ENCODE results near the gene MPC1L.
A peak's percentile ranks its signal among the peaks of the same experiment; 100 is the strongest.

The MPC1L gene

GRCh38 chrX:40644176-40644575 lies 20.9 kb downstream of the MPC1L start:
- H2BK5ac ChIP-seq (ENCODE audit: low read depth, low read length, poor library complexity), result no peak overlapping the region
- no peak overlapping the region for H3K14ac ChIP-seq (ENCODE audit: low read length)
- H3K4me1 ChIP-seq (ENCODE audit: control insufficient read depth in 1 of 2, insufficient read depth in 2 of 2, low read length in 2 of 2), result peaks cover 3 to 5% of the 10 kb centered on the region in 2 experiments
- no peak overlapping the region for H3K23ac ChIP-seq (ENCODE audit: low read length)
- no peak overlapping the region for H2AFZ ChIP-seq (ENCODE audit: insufficient read depth, low read length, poor library complexity)
- no peak overlapping the region for H3K4me2 ChIP-seq (ENCODE audit: low read length)
- H3K9ac ChIP-seq (ENCODE audit: low read length), result no peak overlapping the region
- no peak overlapping the region for H2AK5ac ChIP-seq (ENCODE audit: low read length)
- H3K18ac ChIP-seq (ENCODE audit: low read length), result no peak overlapping the region
- H3K9me3 ChIP-seq (ENCODE audit: insufficient read depth, low read depth, low read length), result no peaks in the 10 kb centered on the region
- H3K27ac ChIP-seq (ENCODE audit: low read depth, low read length), result no peak overlapping the region
- H3K79me2 ChIP-seq (ENCODE audit: control insufficient read depth, insufficient read depth, low read length, poor library complexity), result peaks cover 14% of the 10 kb centered on the region
- H4K91ac ChIP-seq (ENCODE audit: low read depth, low read length), result no peak overlapping the region
- no peak overlapping the region for H3K4ac ChIP-seq (ENCODE audit: low read depth, low read length)
- no peak overlapping the region for H4K8ac ChIP-seq (ENCODE audit: low read depth, low read length)
- no CpG with 5 or more reads among the region's 5 CpGs for WGBS (ENCODE audit: extremely low coverage, insufficient coverage, insufficient read length)
- peak in 1 of 2 donors; percentile 11 for DNase-seq
- H3K27me3 ChIP-seq (ENCODE audit: insufficient read depth, low read length), result no peaks in the 10 kb centered on the region
- no peak overlapping the region for H3K4me3 ChIP-seq (ENCODE audit: low read depth, low read length)
- no peak overlapping the region for H2BK12ac ChIP-seq (ENCODE audit: low read length)
- H3K36me3 ChIP-seq (ENCODE audit: control insufficient read depth in 1 of 2, insufficient read depth in 2 of 2, low read length in 2 of 2), result peaks cover 5 to 13% of the 10 kb centered on the region in 2 experiments
- H3K79me1 ChIP-seq (ENCODE audit: low read length), result peaks cover 5% of the 10 kb centered on the region
- no peak overlapping the region for H2BK120ac ChIP-seq (ENCODE audit: insufficient read depth, low read length, poor library complexity)
- H4K12ac ChIP-seq (ENCODE audit: low read depth, low read length), result no peak overlapping the region

- Histone ChIP-seq H2BK5ac (ENCODE audit: low read depth, low read length, poor library complexity) (no peak overlapping the region), H3K4ac (ENCODE audit: low read depth, low read length) (peak overlapping the region; percentile 62), H2BK12ac (ENCODE audit: low read length) (no peak overlapping the region), H3K36me3 (ENCODE audit: control insufficient read depth in 1 of 2, insufficient read depth in 2 of 2, low read length in 2 of 2) (peaks cover 5 to 13% of the 10 kb centered on the region in 2 experiments), H3K9ac (ENCODE audit: low read length) (no peak overlapping the region), H4K8ac (ENCODE audit: low read depth, low read length) (no peak overlapping the region), H2AK5ac (ENCODE audit: low read length) (no peak overlapping the region), H3K4me2 (ENCODE audit: low read length) (no peak overlapping the region), H4K12ac (ENCODE audit: low read depth, low read length) (no peak overlapping the region), H3K23ac (ENCODE audit: low read length) (no peak overlapping the region), H3K4me1 (ENCODE audit: control insufficient read depth in 1 of 2, insufficient read depth in 2 of 2, low read length in 2 of 2) (peaks cover 3 to 5% of the 10 kb centered on the region in 2 experiments), H3K79me2 (ENCODE audit: control insufficient read depth, insufficient read depth, low read length, poor library complexity) (peaks cover 14% of the 10 kb centered on the region), H2AFZ (ENCODE audit: insufficient read depth, low read length, poor library complexity) (no peak overlapping the region), H3K4me3 (ENCODE audit: low read depth, low read length) (no peak overlapping the region), H3K79me1 (ENCODE audit: low read length) (peaks cover 5% of the 10 kb centered on the region), H4K91ac (ENCODE audit: low read depth, low read length) (no peak overlapping the region), H2BK120ac (ENCODE audit: insufficient read depth, low read length, poor library complexity) (no peak overlapping the region), H3K27me3 (ENCODE audit: insufficient read depth, low read length) (no peaks in the 10 kb centered on the region), H3K18ac (ENCODE audit: low read length) (no peak overlapping the region), H3K27ac (ENCODE audit: low read depth, low read length) (no peak overlapping the region), H3K9me3 (ENCODE audit: insufficient read depth, low read depth, low read length) (no peaks in the 10 kb centered on the region), H3K14ac (ENCODE audit: low read length) (no peak overlapping the region)
- DNase-seq, result peak; percentile 1 to 29
- no CpG with 5 or more reads among the region's 4 CpGs for WGBS (ENCODE audit: extremely low coverage, insufficient coverage, insufficient read length)
Measured at GRCh38 chrX:40644821-40645358, 21.7 kb downstream of the MPC1L start.

DNA sequence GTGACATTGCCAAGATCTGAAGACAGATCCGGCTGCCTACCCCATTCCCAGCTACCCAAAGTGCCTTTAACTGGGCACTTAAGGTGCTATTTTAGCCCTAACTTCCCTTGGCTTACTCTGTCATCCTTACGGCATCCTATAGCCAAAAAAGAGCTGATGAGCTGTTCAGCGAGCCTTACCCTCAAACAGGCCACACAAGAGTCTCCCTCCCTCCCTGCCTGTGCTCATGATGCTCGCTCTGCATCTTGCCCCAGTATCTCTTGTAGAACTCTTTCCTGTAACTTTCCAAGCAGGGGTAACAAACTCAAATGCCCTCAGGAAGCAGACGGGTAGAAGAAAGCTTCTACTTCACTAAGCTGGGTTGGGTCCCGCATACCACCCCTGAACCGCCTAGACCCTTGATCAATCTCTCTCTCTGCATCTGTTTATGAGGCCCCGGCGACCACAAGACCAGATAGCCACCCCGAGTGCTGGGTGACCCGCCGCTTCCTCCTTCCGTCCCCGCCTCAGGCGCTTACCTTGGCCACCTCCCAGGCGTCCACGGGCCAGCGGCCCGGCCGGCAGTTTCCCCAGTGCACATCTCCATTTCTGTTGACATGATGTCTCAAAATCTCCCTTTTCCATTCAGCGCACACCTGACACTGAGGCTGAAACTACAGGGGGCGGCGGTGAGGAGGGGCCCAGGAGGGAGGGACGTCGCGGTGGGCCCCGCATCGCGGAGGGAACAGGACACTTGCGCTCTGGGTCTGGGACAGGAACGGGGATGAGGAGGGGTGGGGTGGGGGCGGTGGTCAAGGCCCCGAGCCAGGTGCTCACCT lies 23.5 kb downstream of the MPC1L start:
- H3K14ac ChIP-seq (ENCODE audit: low read length), result peak overlapping the region; percentile 73
- peak overlapping the region; percentile 51 for H3K27ac ChIP-seq (ENCODE audit: low read depth, low read length)
- peak overlapping the region; percentile 97 for H2AFZ ChIP-seq (ENCODE audit: insufficient read depth, low read length, poor library complexity)
- H3K79me2 ChIP-seq (ENCODE audit: control insufficient read depth, insufficient read depth, low read length, poor library complexity), result peaks cover 14% of the 10 kb centered on the region
- H3K4me1 ChIP-seq (ENCODE audit: control insufficient read depth in 1 of 2, insufficient read depth in 2 of 2, low read length in 2 of 2), result peaks cover 3 to 5% of the 10 kb centered on the region in 2 experiments
- H4K8ac ChIP-seq (ENCODE audit: low read depth, low read length), result peak overlapping the region; percentile 74
- peak overlapping the region; percentile 76 for H3K9ac ChIP-seq (ENCODE audit: low read length)
- peak overlapping the region; percentile 64 for H3K4ac ChIP-seq (ENCODE audit: low read depth, low read length)
- H4K12ac ChIP-seq (ENCODE audit: low read depth, low read length), result peak overlapping the region; percentile 44
- peak overlapping the region; percentile 91 for H3K4me2 ChIP-seq (ENCODE audit: low read length)
- H2AK5ac ChIP-seq (ENCODE audit: low read length), result no peak overlapping the region
- peaks cover 5 to 8% of the 10 kb centered on the region in 2 experiments for H3K36me3 ChIP-seq (ENCODE audit: control insufficient read depth in 1 of 2, insufficient read depth in 2 of 2, low read length in 2 of 2)
- no peak overlapping the region for H2BK12ac ChIP-seq (ENCODE audit: low read length)
- DNase-seq, result peak; percentile 16 to 48
- peak overlapping the region; percentile 85 for H3K18ac ChIP-seq (ENCODE audit: low read length)
- H3K79me1 ChIP-seq (ENCODE audit: low read length), result peaks cover 5% of the 10 kb centered on the region
- H2BK120ac ChIP-seq (ENCODE audit: insufficient read depth, low read length, poor library complexity), result peak overlapping the region; percentile 55
- peak overlapping the region; percentile 35 for H4K91ac ChIP-seq (ENCODE audit: low read depth, low read length)
- H3K27me3 ChIP-seq (ENCODE audit: insufficient read depth, low read length), result no peaks in the 10 kb centered on the region
- no peak overlapping the region for H3K23ac ChIP-seq (ENCODE audit: low read length)
- WGBS (ENCODE audit: extremely low coverage, insufficient coverage, insufficient read length), result no CpG with 5 or more reads among the region's 33 CpGs
- H2BK5ac ChIP-seq (ENCODE audit: low read depth, low read length, poor library complexity), result peak overlapping the region; percentile 46
- no peaks in the 10 kb centered on the region for H3K9me3 ChIP-seq (ENCODE audit: insufficient read depth, low read depth, low read length)
- peak overlapping the region; percentile 90 for H3K4me3 ChIP-seq (ENCODE audit: low read depth, low read length)

DNA sequence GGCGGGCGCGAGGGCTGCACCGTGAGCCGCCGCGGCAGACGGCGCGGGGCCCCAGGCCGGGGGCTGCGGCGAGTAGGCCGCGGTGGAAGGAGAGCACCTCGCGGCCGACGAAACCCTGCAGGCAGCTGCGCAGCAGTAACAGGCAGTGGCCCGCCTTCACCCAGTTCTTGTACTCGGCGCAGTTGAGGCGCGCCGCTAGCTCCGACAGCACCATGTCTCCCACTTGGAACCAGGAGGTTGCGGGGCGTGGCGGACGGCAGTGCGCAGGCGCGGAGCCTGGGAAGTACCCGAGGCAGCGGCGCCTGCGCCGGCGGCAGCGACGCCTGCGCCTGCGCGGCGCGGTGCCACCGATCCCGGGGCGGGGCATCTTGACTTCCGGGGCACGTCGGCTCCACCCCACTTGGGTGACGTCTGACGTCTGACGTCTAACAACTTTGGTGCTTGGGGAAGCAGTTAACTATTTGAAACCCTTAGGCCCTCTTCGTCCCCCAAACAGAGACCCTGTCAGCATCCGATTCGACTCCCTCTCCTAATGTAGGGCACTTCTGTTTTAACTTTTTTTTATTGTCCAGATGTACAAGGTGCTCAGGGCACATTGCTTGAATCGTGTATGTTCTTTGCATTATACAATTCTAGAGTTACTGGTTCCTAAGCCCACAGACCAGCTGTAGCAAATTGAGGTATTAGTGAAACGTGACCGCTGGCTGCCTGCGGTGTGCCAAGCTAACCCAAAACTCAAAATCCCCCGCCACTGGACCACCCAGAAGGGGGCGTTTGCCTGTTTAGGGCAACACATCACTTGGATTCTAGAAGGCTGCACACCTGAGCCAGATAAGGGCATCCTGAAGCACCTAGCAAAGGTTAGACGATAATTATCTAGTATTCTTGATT lies 24.3 kb downstream of the MPC1L start, which contains the start of gene CXorf38:
CXorf38 (minus strand) TSS at position 255 of the 891 bp plus-strand sequence; CDS start at position 214, 41 bp downstream.
- H3K18ac ChIP-seq (ENCODE audit: low read length), result peak within 1 kb of the TSS; percentile 85
- H3K4ac ChIP-seq (ENCODE audit: low read depth, low read length), result peak within 1 kb of the TSS; percentile 64
- H4K91ac ChIP-seq (ENCODE audit: low read depth, low read length), result peak within 1 kb of the TSS; percentile 35
- WGBS (ENCODE audit: extremely low coverage, insufficient coverage, insufficient read length), result no CpG with 5 or more reads among the region's 66 CpGs
- peak within 1 kb of the TSS; percentile 75 for H4K8ac ChIP-seq (ENCODE audit: low read depth, low read length)
- H2BK5ac ChIP-seq (ENCODE audit: low read depth, low read length, poor library complexity), result peak within 1 kb of the TSS; percentile 46
- H3K9ac ChIP-seq (ENCODE audit: low read length), result peak within 1 kb of the TSS; percentile 76
- H3K9me3 ChIP-seq (ENCODE audit: insufficient read depth, low read depth, low read length), result no peaks in the 10 kb centered on the region
- H3K36me3 ChIP-seq (ENCODE audit: control insufficient read depth in 1 of 2, insufficient read depth in 2 of 2, low read length in 2 of 2), result peaks cover 2 to 4% of the 10 kb centered on the region in 2 experiments
- peak within 1 kb of the TSS; percentile 97 for H2AFZ ChIP-seq (ENCODE audit: insufficient read depth, low read length, poor library complexity)
- H3K79me1 ChIP-seq (ENCODE audit: low read length), result peaks cover 5% of the 10 kb centered on the region
- peak within 1 kb of the TSS; percentile 91 for H3K4me2 ChIP-seq (ENCODE audit: low read length)
- DNase-seq, result peak; percentile 83 to 97
- H3K4me3 ChIP-seq (ENCODE audit: low read depth, low read length), result peak within 1 kb of the TSS; percentile 90
- no peak within 1 kb of the TSS for H3K23ac ChIP-seq (ENCODE audit: low read length)
- peak within 1 kb of the TSS; percentile 73 for H3K14ac ChIP-seq (ENCODE audit: low read length)
- H2BK120ac ChIP-seq (ENCODE audit: insufficient read depth, low read length, poor library complexity), result peak within 1 kb of the TSS; percentile 55
- peaks cover 3 to 5% of the 10 kb centered on the region in 2 experiments for H3K4me1 ChIP-seq (ENCODE audit: control insufficient read depth in 1 of 2, insufficient read depth in 2 of 2, low read length in 2 of 2)
- H2AK5ac ChIP-seq (ENCODE audit: low read length), result no peak within 1 kb of the TSS
- peak within 1 kb of the TSS; percentile 51 for H3K27ac ChIP-seq (ENCODE audit: low read depth, low read length)
- no peak within 1 kb of the TSS for H2BK12ac ChIP-seq (ENCODE audit: low read length)
- H4K12ac ChIP-seq (ENCODE audit: low read depth, low read length), result peak within 1 kb of the TSS; percentile 44
- H3K27me3 ChIP-seq (ENCODE audit: insufficient read depth, low read length), result no peaks in the 10 kb centered on the region
- H3K79me2 ChIP-seq (ENCODE audit: control insufficient read depth, insufficient read depth, low read length, poor library complexity), result peaks cover 14% of the 10 kb centered on the region

All from trophoblast cell (in vitro differentiated cells and primary cell).